Left ventricle myocardium inferior (tissue), 1 donor: ENCODE measurements around the gene ZNF174. TPM values are rescaled to one million over a fixed set of nuclear protein-coding genes. Genes with fewer than 3 reads are reported as not detected.

Experiments used
- DNase-seq: peaks from one replicate; pipeline ENCODE4 v3.0.0-alpha.2; 2020
- H3K27ac ChIP-seq: fragments of 200-600 bp; replicated peaks from 2 replicates; pipeline ENCODE4 v1.8.0; 2021
- H3K27me3 ChIP-seq: fragments of 200-600 bp; 2 replicates; pipeline ENCODE4 v1.8.0; 2021; ENCODE audit warnings: low read depth
- H3K36me3 ChIP-seq: fragments of 200-600 bp; 2 replicates; pipeline ENCODE4 v1.8.0; 2021
- H3K4me1 ChIP-seq: fragments of 200-600 bp; 2 replicates; pipeline ENCODE4 v1.8.0; 2021
- H3K4me3 ChIP-seq: fragments of 200-600 bp; 2 replicates; pipeline ENCODE4 v1.8.0; 2021; ENCODE audit warnings: mild to moderate bottlenecking, moderate library complexity
- H3K9me3 ChIP-seq: fragments of 200-600 bp; replicated peaks from 2 replicates; pipeline ENCODE4 v1.8.0; 2021
- intact Hi-C: fragments of 100-400 bp; cut with micrococcal nuclease; formaldehyde crosslinking; loops from one replicate; pipeline ENCODE4 v1.11.0; 2022
- total RNA-seq: library from RNA; stranded (reverse); fragmentation: NEBNext Ultra II Directional; extraction: Animal tissue kit (Norgen Biotek cat#: 25700); gene quantifications from one replicate; pipeline ENCODE4 v1.2.1, GENCODE V29; 2021
- TF ChIP-seq, protein P1 (sequence below): fragments of 200-600 bp; IDR thresholded peaks from 2 replicates; pipeline ENCODE4 v1.8.0; 2021; ENCODE audit warnings: antibody characterized with exemption, mild to moderate bottlenecking, borderline replicate concordance
- donor health status: DM: no; HTN: yes; CAD: no; lungs with severe emphysema.

Gene ZNF174
- total RNA-seq, 1 donor from 2014 or later: 10.1 TPM

- TF ChIP-seq, protein P1, sequence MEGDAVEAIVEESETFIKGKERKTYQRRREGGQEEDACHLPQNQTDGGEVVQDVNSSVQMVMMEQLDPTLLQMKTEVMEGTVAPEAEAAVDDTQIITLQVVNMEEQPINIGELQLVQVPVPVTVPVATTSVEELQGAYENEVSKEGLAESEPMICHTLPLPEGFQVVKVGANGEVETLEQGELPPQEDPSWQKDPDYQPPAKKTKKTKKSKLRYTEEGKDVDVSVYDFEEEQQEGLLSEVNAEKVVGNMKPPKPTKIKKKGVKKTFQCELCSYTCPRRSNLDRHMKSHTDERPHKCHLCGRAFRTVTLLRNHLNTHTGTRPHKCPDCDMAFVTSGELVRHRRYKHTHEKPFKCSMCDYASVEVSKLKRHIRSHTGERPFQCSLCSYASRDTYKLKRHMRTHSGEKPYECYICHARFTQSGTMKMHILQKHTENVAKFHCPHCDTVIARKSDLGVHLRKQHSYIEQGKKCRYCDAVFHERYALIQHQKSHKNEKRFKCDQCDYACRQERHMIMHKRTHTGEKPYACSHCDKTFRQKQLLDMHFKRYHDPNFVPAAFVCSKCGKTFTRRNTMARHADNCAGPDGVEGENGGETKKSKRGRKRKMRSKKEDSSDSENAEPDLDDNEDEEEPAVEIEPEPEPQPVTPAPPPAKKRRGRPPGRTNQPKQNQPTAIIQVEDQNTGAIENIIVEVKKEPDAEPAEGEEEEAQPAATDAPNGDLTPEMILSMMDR: no peak
- intact Hi-C loops: no loop called here
- Histone ChIP-seq H3K27ac (no peak overlapping the region), H3K4me3 (no peak overlapping the region), H3K9me3 (no peaks in the 10 kb centered on the region), H3K27me3 (peaks cover 16% of the 10 kb centered on the region), H3K4me1 (no peaks in the 10 kb centered on the region), H3K36me3 (peaks cover 7% of the 10 kb centered on the region)
- DNase-seq: no peak
These were observed 37.2 kb upstream of the ZNF174 start for GRCh38 chr16:3363793-3364192.

DNA sequence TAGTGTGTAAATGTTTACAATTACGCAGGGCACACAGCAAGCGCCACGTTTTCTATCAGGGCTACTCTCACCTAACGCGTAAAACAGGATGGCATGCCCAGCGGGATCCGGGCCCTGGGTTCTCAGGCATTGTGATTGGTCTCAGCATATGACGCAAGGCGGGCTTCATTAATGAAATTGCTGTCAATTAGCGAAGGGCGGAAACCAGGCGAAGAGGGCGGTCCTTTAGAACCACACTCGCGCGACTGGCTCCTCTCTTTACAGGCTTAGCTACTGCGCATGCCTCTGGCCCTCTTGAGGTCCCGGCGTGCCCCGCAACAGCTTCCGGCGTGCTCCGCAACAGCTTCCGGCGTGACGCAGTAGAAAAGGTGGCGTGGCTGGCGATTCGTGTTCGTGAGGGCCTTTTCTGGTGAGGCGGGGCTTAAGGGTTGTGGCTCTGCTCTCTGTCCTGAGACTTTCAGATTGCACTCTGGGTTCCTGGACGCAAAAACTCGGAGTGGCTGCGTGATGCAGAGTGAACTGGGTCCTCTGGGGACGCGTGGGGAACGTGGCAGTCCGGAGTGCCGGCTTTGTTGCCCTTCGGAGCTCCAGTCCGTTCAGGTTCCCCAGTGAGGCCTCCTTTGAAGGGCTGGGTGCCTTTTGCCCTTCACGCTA lies 36.1 kb upstream of the ZNF174 start:
- H3K4me3 ChIP-seq: peak overlapping the region; percentile 68
- H3K27me3 ChIP-seq: peaks cover 16% of the 10 kb centered on the region
- DNase-seq: peak; percentile 86
- peaks cover 7% of the 10 kb centered on the region for H3K36me3 ChIP-seq
- H3K9me3 ChIP-seq: no peaks in the 10 kb centered on the region
- intact Hi-C loops: no loop called here
- H3K27ac ChIP-seq: peak overlapping the region; percentile 87
- no peaks in the 10 kb centered on the region for H3K4me1 ChIP-seq
- TF ChIP-seq, protein P1: no peak

DNA sequence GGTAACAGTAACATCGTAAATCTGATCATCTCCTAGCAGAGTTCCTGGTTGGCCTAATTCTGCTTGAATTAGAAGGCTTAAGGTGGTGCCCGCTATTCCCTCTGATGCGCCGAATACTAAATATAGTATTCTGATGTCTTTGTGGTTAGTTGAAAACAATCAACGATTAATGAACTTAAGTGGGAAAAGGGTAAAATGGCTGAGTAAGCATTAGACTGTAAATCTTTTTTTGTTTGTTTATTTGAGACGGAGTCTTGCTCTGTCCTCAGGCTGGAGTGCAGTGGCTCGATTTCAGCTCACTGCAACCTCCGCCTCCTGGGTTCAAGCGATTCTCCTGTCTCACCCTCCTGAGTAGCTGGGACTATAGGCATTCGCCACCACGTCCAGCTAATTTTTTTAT lies 31.9 kb upstream of the ZNF174 start:
- no peaks in the 10 kb centered on the region for H3K4me1 ChIP-seq
- intact Hi-C loops: no loop called here

GRCh38 chr16:3375680-3376079 lies 25.3 kb upstream of the ZNF174 start:
- no peaks in the 10 kb centered on the region for H3K27me3 ChIP-seq
- intact Hi-C loops: no loop called here
- no peak for DNase-seq
- no peak overlapping the region for H3K27ac ChIP-seq
- no peak overlapping the region for H3K4me3 ChIP-seq
- H3K4me1 ChIP-seq: no peaks in the 10 kb centered on the region
- TF ChIP-seq, protein P1: no peak
- no peaks in the 10 kb centered on the region for H3K9me3 ChIP-seq
- peaks cover 18% of the 10 kb centered on the region for H3K36me3 ChIP-seq

More for the DNA sequence above, 31.9 kb upstream of the ZNF174 start:
- Histone ChIP-seq H3K36me3 (peaks cover 7% of the 10 kb centered on the region), H3K9me3 (no peaks in the 10 kb centered on the region), H3K27ac (no peak overlapping the region), H3K27me3 (no peaks in the 10 kb centered on the region), H3K4me3 (no peak overlapping the region)
- DNase-seq: no peak
- TF ChIP-seq, protein P1: no peak

GRCh38 chr16:3377917-3378316 lies 23.1 kb upstream of the ZNF174 start:
- Histone ChIP-seq H3K4me1 (no peaks in the 10 kb centered on the region), H3K9me3 (no peaks in the 10 kb centered on the region), H3K36me3 (peaks cover 41% of the 10 kb centered on the region), H3K27me3 (no peaks in the 10 kb centered on the region), H3K4me3 (no peak overlapping the region), H3K27ac (no peak overlapping the region)
- intact Hi-C loops: no loop called here
- TF ChIP-seq, protein P1: no peak
- DNase-seq: no peak
